GM23338 (cell line): Measurements from ENCODE around the gene FAM20C. TPM values are rescaled to one million over a fixed set of nuclear protein-coding genes. Genes with fewer than 3 reads are reported as not detected.
A peak's percentile ranks its signal among the peaks of the same experiment; 100 is the strongest.

ENCODE experiments used
- ATAC-seq: fragments of 200-7000 bp; cut with Tn5 transposase; 3 replicates; pipeline ENCODE4 v1.9.1; 2020
- DNase-seq: peaks from one replicate; pipeline ENCODE4 v3.0.0-alpha.2; 2015; ENCODE audit warnings: low spot score
- H2AFZ ChIP-seq: fragments of 200-600 bp; sonication (generic); 2 replicates; pipeline ENCODE4 v1.8.0; 2016; ENCODE audit warnings: antibody characterized with exemption, mild to moderate bottlenecking, moderate library complexity
- H3F3A ChIP-seq: fragments of 200-600 bp; sonication (generic); replicated peaks from 2 replicates; pipeline ENCODE4 v1.8.0; 2017; ENCODE audit warnings: antibody characterized with exemption, mixed run types, low read depth
- H3K27ac ChIP-seq: fragments of 200-600 bp; sonication (generic); 2 replicates; pipeline ENCODE4 v1.6.1; 2016; ENCODE audit warnings: low read depth
- H3K27me3 ChIP-seq: fragments of 200-600 bp; sonication (generic); 2 replicates; pipeline ENCODE4 v1.8.0; 2016; ENCODE audit warnings: mild to moderate bottlenecking, mixed run types, moderate library complexity; ENCODE audit not compliant: insufficient read depth
- H3K36me3 ChIP-seq: fragments of 200-600 bp; sonication (generic); 2 replicates; pipeline ENCODE4 v1.8.0; 2016; ENCODE audit warnings: mild to moderate bottlenecking; ENCODE audit not compliant: insufficient read depth
- H3K4me1 ChIP-seq: fragments of 200-600 bp; sonication (generic); 2 replicates; pipeline ENCODE4 v1.8.0; 2016; ENCODE audit warnings: mild to moderate bottlenecking, moderate library complexity; ENCODE audit not compliant: insufficient read depth
- H3K4me2 ChIP-seq: fragments of 200-600 bp; sonication (generic); 2 replicates; pipeline ENCODE4 v1.7.1; 2017; ENCODE audit warnings: mixed run types
- H3K4me3 ChIP-seq: fragments of 200-600 bp; sonication (generic); 2 replicates; pipeline ENCODE4 v1.6.1; 2016; ENCODE audit warnings: mixed run types
- H3K79me2 ChIP-seq: fragments of 200-600 bp; sonication (generic); replicated peaks from 2 replicates; pipeline ENCODE4 v1.8.0; 2017; ENCODE audit warnings: mild to moderate bottlenecking; ENCODE audit not compliant: insufficient read depth
- H3K9me2 ChIP-seq: fragments of 200-600 bp; sonication (generic); 2 replicates; pipeline ENCODE4 v1.8.0; 2017; ENCODE audit not compliant: insufficient read depth
- H4K20me1 ChIP-seq: fragments of 200-600 bp; sonication (generic); replicated peaks from 2 replicates; pipeline ENCODE4 v1.8.0; 2017; ENCODE audit warnings: mild to moderate bottlenecking; ENCODE audit not compliant: insufficient read depth
- H3K27ac Mint-ChIP-seq: 2 replicates; pipeline ENCODE4 v1.8.0; 2020; ENCODE audit warnings: inconsistent platforms, mild to moderate bottlenecking, moderate library complexity, mixed read lengths
- H3K27me3 Mint-ChIP-seq: 3 replicates; pipeline ENCODE4 v1.8.0; 2022; ENCODE audit warnings: low read depth, mild to moderate bottlenecking, moderate library complexity, mixed read lengths, inconsistent platforms; ENCODE audit not compliant: insufficient read depth, poor library complexity
- H3K36me3 Mint-ChIP-seq: 3 replicates; pipeline ENCODE4 v1.8.0; 2021; ENCODE audit warnings: low read depth, mild to moderate bottlenecking, inconsistent platforms, moderate library complexity, mixed read lengths
- H3K4me1 Mint-ChIP-seq: 3 replicates; pipeline ENCODE4 v1.8.0; 2020; ENCODE audit warnings: mild to moderate bottlenecking, inconsistent platforms, mixed read lengths
- H3K4me3 Mint-ChIP-seq: 3 replicates; pipeline ENCODE4 v1.8.0; 2021; ENCODE audit warnings: moderate library complexity, mild to moderate bottlenecking, inconsistent platforms, mixed read lengths
- H3K9me3 Mint-ChIP-seq: 3 replicates; pipeline ENCODE4 v1.8.0; 2020; ENCODE audit warnings: moderate library complexity, mild to moderate bottlenecking, inconsistent platforms, mixed read lengths
- CREB1 ChIP-seq: fragments of 250-450 bp; sonication (Bioruptor Pico); IDR thresholded peaks from 2 replicates; pipeline ENCODE4 v1.5.0; 2020; ENCODE audit warnings: low read depth, mild to moderate bottlenecking, moderate library complexity
- CTCF ChIP-seq, 2 experiments: fragments of 200-600 bp in 1 of 2; sonication (generic) in 1 of 2; conservative IDR thresholded peaks; 2 replicates each; pipeline versions ENCODE4 v1.5.1 to v1.6.1; 2016 to 2017; ENCODE audit warnings: antibody characterized with exemption in 2 of 2, low read depth in 2 of 2, mild to moderate bottlenecking in 2 of 2, moderate library complexity in 1 of 2
- EZH2 ChIP-seq: fragments of 200-600 bp; sonication (generic); IDR thresholded peaks from one replicate; pipeline ENCODE4 v1.8.0; 2017; ENCODE audit warnings: antibody characterized with exemption, mild to moderate bottlenecking, low read depth; ENCODE audit not compliant: unreplicated experiment
- EZH2phosphoT487 ChIP-seq: fragments of 200-600 bp; sonication (generic); IDR thresholded peaks from one replicate; pipeline ENCODE4 v1.8.1; 2018; ENCODE audit warnings: antibody characterized with exemption; ENCODE audit not compliant: unreplicated experiment
- JUNB ChIP-seq: IDR thresholded peaks from one replicate; pipeline ENCODE4 v1.6.1; 2016; ENCODE audit warnings: antibody characterized with exemption; ENCODE audit not compliant: unreplicated experiment
- NANOG ChIP-seq: IDR thresholded peaks from 2 replicates; pipeline ENCODE4 v1.6.1; 2016; ENCODE audit warnings: antibody characterized with exemption, borderline replicate concordance
- POLR2AphosphoS5 ChIP-seq: IDR thresholded peaks from 2 replicates; pipeline ENCODE4 v1.6.1; 2016; ENCODE audit warnings: antibody characterized with exemption, low read depth
- STAT1 ChIP-seq: IDR thresholded peaks from one replicate; pipeline ENCODE4 v1.6.1; 2016; ENCODE audit warnings: antibody characterized with exemption; ENCODE audit not compliant: unreplicated experiment
- ZNF114 ChIP-seq: fragments of 250-450 bp; sonication (Bioruptor Pico); IDR thresholded peaks from 2 replicates; pipeline ENCODE4 v1.5.0; 2020; ENCODE audit warnings: mild to moderate bottlenecking, moderate library complexity
- ZNF331 ChIP-seq: fragments of 250-450 bp; sonication (Bioruptor Pico); IDR thresholded peaks from 2 replicates; pipeline ENCODE4 v1.5.0; 2020; ENCODE audit warnings: low read depth, mild to moderate bottlenecking, moderate library complexity
- polyA plus RNA-seq: library from polyadenylated mRNA; unstranded; fragments of >200 nt; fragmentation: Nextera tagmentation; extraction: Ambion mirVana; gene quantifications from 2 replicates; pipeline ENCODE4 v1.2.1, GENCODE V29; 2016
- total RNA-seq: library from RNA; depleted of rRNA; stranded (reverse); fragments of >200 nt; shearing (Covaris generic); gene quantifications from 2 replicates; pipeline ENCODE4 v1.2.3, GENCODE V29; 2014
- TF ChIP-seq, protein P1 (sequence below): IDR thresholded peaks from one replicate; pipeline ENCODE4 v1.6.1; 2018; ENCODE audit warnings: antibody characterized with exemption; ENCODE audit not compliant: unreplicated experiment
- TF ChIP-seq, protein P2 (sequence below): IDR thresholded peaks from 2 replicates; pipeline ENCODE4 v1.6.1; 2016; ENCODE audit warnings: antibody characterized with exemption

FAM20C gene
- total and polyA plus RNA-seq, 2 experiments from 2014 or later = 7.6 to 24.8 TPM

DNA sequence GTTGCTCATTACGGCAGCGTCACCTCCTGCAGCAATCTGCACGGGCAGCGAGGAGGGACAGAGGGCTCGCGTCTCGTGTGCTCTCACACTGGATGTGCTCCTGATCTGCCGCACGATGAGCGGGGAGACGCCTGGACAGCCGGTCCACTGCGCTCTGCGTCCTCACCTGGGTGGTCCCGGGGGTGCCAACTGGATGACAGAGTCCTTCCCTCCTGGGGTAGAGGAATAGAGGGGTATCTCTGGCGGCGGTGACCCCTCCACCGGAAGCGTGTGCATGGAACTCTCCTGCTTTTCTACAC, 3.4 kb downstream of the FAM20C start (continued):
- TF ChIP-seq CTCF (conservative IDR thresholded peaks at IDR 0.05; ENCODE audit: low read depth in 2 of 2) (no peak), NANOG (no peak), POLR2AphosphoS5 (no peak), EZH2phosphoT487 (no peak), CREB1 (CRISPR knock-in tag) (no peak), ZNF331 (CRISPR knock-in tag) (no peak), JUNB (no peak), ZNF114 (no peak), STAT1 (no peak), EZH2 (no peak)
- TF ChIP-seq, protein P1, sequence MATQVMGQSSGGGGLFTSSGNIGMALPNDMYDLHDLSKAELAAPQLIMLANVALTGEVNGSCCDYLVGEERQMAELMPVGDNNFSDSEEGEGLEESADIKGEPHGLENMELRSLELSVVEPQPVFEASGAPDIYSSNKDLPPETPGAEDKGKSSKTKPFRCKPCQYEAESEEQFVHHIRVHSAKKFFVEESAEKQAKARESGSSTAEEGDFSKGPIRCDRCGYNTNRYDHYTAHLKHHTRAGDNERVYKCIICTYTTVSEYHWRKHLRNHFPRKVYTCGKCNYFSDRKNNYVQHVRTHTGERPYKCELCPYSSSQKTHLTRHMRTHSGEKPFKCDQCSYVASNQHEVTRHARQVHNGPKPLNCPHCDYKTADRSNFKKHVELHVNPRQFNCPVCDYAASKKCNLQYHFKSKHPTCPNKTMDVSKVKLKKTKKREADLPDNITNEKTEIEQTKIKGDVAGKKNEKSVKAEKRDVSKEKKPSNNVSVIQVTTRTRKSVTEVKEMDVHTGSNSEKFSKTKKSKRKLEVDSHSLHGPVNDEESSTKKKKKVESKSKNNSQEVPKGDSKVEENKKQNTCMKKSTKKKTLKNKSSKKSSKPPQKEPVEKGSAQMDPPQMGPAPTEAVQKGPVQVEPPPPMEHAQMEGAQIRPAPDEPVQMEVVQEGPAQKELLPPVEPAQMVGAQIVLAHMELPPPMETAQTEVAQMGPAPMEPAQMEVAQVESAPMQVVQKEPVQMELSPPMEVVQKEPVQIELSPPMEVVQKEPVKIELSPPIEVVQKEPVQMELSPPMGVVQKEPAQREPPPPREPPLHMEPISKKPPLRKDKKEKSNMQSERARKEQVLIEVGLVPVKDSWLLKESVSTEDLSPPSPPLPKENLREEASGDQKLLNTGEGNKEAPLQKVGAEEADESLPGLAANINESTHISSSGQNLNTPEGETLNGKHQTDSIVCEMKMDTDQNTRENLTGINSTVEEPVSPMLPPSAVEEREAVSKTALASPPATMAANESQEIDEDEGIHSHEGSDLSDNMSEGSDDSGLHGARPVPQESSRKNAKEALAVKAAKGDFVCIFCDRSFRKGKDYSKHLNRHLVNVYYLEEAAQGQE = no peak
- TF ChIP-seq, protein P2, sequence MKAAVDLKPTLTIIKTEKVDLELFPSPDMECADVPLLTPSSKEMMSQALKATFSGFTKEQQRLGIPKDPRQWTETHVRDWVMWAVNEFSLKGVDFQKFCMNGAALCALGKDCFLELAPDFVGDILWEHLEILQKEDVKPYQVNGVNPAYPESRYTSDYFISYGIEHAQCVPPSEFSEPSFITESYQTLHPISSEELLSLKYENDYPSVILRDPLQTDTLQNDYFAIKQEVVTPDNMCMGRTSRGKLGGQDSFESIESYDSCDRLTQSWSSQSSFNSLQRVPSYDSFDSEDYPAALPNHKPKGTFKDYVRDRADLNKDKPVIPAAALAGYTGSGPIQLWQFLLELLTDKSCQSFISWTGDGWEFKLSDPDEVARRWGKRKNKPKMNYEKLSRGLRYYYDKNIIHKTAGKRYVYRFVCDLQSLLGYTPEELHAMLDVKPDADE = no peak

- peak overlapping the region; percentile 87; the same call in 2 of the 3 replicates for H3K4me3 Mint-ChIP-seq
- H3K4me2 ChIP-seq = no peak overlapping the region
- no peak overlapping the region for H2AFZ ChIP-seq
- H3K27me3 Mint-ChIP-seq = peaks cover 22% of the 10 kb centered on the region
- H3K27ac ChIP-seq = no peak overlapping the region
- no peaks in the 10 kb centered on the region for H3K9me2 ChIP-seq
- no peaks in the 10 kb centered on the region for H3K27me3 ChIP-seq
- H3K4me1 Mint-ChIP-seq = peaks cover 39% of the 10 kb centered on the region
- peaks cover 11% of the 10 kb centered on the region for H3K4me1 ChIP-seq
- DNase-seq (no peak), ATAC-seq (no peak)
- H3K36me3 Mint-ChIP-seq = peaks cover 58% of the 10 kb centered on the region
- peaks cover 12% of the 10 kb centered on the region; the same call in 1 of the 2 replicates for H3K36me3 ChIP-seq
- 0 out of 2 replicates have a peak, but pooled peaks cover 3% of the 10 kb centered on the region for H3F3A ChIP-seq
- H4K20me1 ChIP-seq = 0 out of 2 replicates have a peak, but pooled peaks cover 7% of the 10 kb centered on the region
- H3K9me3 Mint-ChIP-seq = no peaks in the 10 kb centered on the region
- H3K4me3 ChIP-seq = no peak overlapping the region
- peaks cover 33% of the 10 kb centered on the region for H3K79me2 ChIP-seq
- H3K27ac Mint-ChIP-seq = no peak overlapping the region
- TF ChIP-seq NANOG = no peak
- TF ChIP-seq, protein P2 = no peak
- TF ChIP-seq EZH2phosphoT487 = no peak
- TF ChIP-seq, protein P1 = no peak
- TF ChIP-seq CREB1 (CRISPR knock-in tag) = no peak
- TF ChIP-seq ZNF114 = no peak
- TF ChIP-seq JUNB = no peak
- no peak for TF ChIP-seq ZNF331 (CRISPR knock-in tag)
- TF ChIP-seq CTCF (conservative IDR thresholded peaks at IDR 0.05; ENCODE audit: low read depth in 2 of 2) = no peak
- no peak for TF ChIP-seq EZH2
- TF ChIP-seq STAT1 = no peak
Measured at GRCh38 chr7:196283-196682, 3.9 kb downstream of the FAM20C start.
